GM19468 (cell line): Measurements from ENCODE around the gene RPS2.
"Not testable (repeated sequence)": the region's sequence is repeated elsewhere in the genome, so short reads cannot be mapped to it uniquely, and the experiment has no call there.

Experiments
- ATAC-seq: cut with Tn5 transposase; IDR thresholded peaks from one replicate; pipeline ENCODE4 v1.9.1; 2021; ENCODE audit warnings: mild to moderate bottlenecking, moderate library complexity, moderate number of reproducible peaks; ENCODE audit not compliant: unreplicated experiment; ENCODE audit errors: extremely low read depth

RPS2 gene

GRCh38 chr16:1945559-1946391 lies 18.9 kb downstream of the RPS2 start:
- ATAC-seq: no peak

GRCh38 chr16:1944612-1945199 lies 19.9 kb downstream of the RPS2 start:
- no peak for ATAC-seq

GRCh38 chr16:1942810-1943726 lies 21.6 kb downstream of the RPS2 start, which contains the start of gene MSRB1:
TSS of gene MSRB1 (minus strand) at chr16:1943199. CDS start at chr16:1943156, 43 bp downstream.
- ATAC-seq: peak; percentile 90

GRCh38 chr16:1942047-1942809 lies 22.4 kb downstream of the RPS2 start:
- no peak for ATAC-seq

GRCh38 chr16:1941162-1942046 lies 23.2 kb downstream of the RPS2 start:
- ATAC-seq: no peak

GRCh38 chr16:1940273-1941161 lies 24.1 kb downstream of the RPS2 start:
- no peak for ATAC-seq

GRCh38 chr16:1939833-1940232 lies 24.8 kb downstream of the RPS2 start:
- ATAC-seq: not testable (repeated sequence)

- ATAC-seq: no peak
These were observed 25.7 kb downstream of the RPS2 start for GRCh38 chr16:1938910-1939309.

GRCh38 chr16:1938316-1938715 lies 26.3 kb downstream of the RPS2 start:
- ATAC-seq: no peak

GRCh38 chr16:1936945-1937479 lies 27.6 kb downstream of the RPS2 start:
- ATAC-seq: no peak

- ATAC-seq: no peak
These were observed 31.4 kb downstream of the RPS2 start for GRCh38 chr16:1933097-1933661.

GRCh38 chr16:1932050-1933028 lies 32.3 kb downstream of the RPS2 start:
- no peak for ATAC-seq

GRCh38 chr16:1930338-1930720 lies 34.3 kb downstream of the RPS2 start:
- ATAC-seq: no peak

GRCh38 chr16:1929578-1930337 lies 34.9 kb downstream of the RPS2 start:
- ATAC-seq: peak; percentile 62

- no peak for ATAC-seq
These were observed 35.5 kb downstream of the RPS2 start for GRCh38 chr16:1929105-1929504.

GRCh38 chr16:1926271-1926670 lies 38.4 kb downstream of the RPS2 start:
- no peak for ATAC-seq
